Stimulated activated naive CD8-positive, alpha-beta T cell treated with anti-CD3 and anti-CD28 coated beads, Interleukin-15, Interleukin-2, amounts not matched to agents 100 ng/mL and 50 ng/mL, for 24 hours (primary cell): ENCODE data around the gene CFAP251.

Experiments
- H3K27ac Mint-ChIP-seq: one replicate; pipeline ENCODE4 v1.8.0; 2021; ENCODE audit warnings: mild to moderate bottlenecking, mixed read lengths
- H3K27me3 Mint-ChIP-seq: one replicate; pipeline ENCODE4 v1.8.0; 2021; ENCODE audit warnings: mixed read lengths
- H3K36me3 Mint-ChIP-seq: one replicate; pipeline ENCODE4 v1.8.0; 2021; ENCODE audit warnings: low read depth, mixed read lengths
- H3K4me1 Mint-ChIP-seq: one replicate; pipeline ENCODE4 v1.8.0; 2021; ENCODE audit warnings: low read depth, mixed read lengths
- H3K4me3 Mint-ChIP-seq: one replicate; pipeline ENCODE4 v1.8.0; 2021; ENCODE audit warnings: mild to moderate bottlenecking, mixed read lengths
- H3K9me3 Mint-ChIP-seq: one replicate; pipeline ENCODE4 v1.8.0; 2021; ENCODE audit warnings: mixed read lengths

The CFAP251 gene

DNA sequence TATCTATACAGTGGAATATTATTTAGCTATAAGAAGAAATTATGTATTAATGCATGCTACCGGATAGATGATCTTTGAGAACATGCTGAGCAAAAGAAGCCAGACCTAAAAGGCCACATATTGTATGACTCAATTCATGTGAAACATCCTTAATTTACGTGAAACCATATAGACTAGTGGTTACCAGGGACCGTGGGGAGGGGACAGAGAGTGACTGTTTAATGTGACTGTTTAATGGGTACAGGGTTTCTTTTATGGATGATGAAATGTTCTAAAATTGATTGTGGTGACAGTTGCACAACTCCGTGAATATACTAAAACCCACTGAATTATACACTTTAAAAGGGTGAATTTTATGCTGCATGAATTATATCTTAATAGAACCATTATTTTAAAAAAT, 94.7 kb downstream of the CFAP251 start:
- no peaks in the 10 kb centered on the region for H3K9me3 Mint-ChIP-seq
- H3K36me3 Mint-ChIP-seq = no peaks in the 10 kb centered on the region
- H3K27me3 Mint-ChIP-seq = peaks cover 6% of the 10 kb centered on the region
- no peak overlapping the region for H3K4me3 Mint-ChIP-seq
- H3K27ac Mint-ChIP-seq = no peak overlapping the region
- no peaks in the 10 kb centered on the region for H3K4me1 Mint-ChIP-seq

DNA sequence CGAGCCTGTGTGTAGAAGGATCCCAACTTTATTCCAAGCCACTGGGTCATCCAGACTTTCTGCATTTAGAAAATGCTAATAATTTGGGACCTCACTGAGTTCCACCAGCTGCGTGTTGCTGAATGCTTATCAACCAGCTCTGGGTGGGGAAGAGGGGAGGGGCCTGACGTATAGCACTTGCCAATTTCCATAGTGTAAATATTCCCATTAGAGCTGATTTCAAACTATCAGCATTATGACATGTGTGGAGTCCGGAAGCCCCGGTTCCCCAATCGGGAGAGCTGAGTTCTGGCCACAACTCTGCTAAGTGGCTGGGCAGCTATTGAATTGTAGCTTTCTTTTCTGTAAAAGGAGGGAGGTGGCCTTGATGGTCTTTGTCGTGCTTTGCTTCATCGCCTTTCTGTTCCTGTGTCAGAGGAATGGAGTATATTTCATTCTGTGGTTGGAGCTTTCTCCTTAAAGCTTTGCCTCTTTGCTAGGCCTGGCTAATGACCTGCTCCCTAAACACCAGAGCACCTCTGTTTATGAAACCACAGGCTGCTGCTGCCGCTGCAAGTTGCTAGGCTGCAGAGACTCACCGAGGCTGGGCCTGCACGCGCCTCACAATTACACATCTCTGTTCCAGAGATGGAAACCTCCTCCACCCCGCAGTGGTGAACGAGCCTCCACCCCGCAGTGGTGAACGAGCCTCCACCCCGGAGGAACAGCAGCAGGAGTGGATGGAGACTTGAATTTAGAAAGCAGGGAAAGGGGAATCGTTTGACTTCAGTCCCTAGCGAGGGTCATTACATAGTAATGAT, 95.6 kb downstream of the CFAP251 start:
- Mint-ChIP-seq H3K4me1 (no peaks in the 10 kb centered on the region), H3K9me3 (no peaks in the 10 kb centered on the region), H3K27me3 (peaks cover 6% of the 10 kb centered on the region), H3K27ac (no peak overlapping the region), H3K36me3 (no peaks in the 10 kb centered on the region), H3K4me3 (no peak overlapping the region)

DNA sequence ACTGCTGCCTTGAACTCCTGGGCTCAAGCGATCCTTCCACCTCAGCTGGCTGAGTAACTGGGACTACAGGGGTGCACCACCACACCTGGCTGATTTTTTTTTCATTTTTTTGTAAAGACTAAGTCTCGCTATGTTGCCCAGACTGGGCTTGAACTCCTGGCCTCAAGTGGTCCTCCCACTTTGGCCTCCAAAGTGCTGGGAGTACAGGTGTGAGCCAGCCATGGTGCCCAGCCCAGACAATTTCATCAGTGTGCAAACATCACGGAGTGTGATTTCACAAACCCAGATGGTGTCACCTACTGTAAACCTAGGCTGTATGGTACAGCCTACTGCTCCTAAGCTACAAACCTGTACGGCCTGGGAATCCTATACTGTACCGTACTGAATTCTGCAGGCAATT, 96.4 kb downstream of the CFAP251 start:
- no peaks in the 10 kb centered on the region for H3K4me1 Mint-ChIP-seq
- peaks cover 6% of the 10 kb centered on the region for H3K27me3 Mint-ChIP-seq

GRCh38 chr12:122018457-122018856, 100.1 kb downstream of the CFAP251 start:
- no peaks in the 10 kb centered on the region for H3K36me3 Mint-ChIP-seq
- peaks cover 13% of the 10 kb centered on the region for H3K4me1 Mint-ChIP-seq
- H3K4me3 Mint-ChIP-seq = no peak overlapping the region
- no peak overlapping the region for H3K27ac Mint-ChIP-seq
- peaks cover 12% of the 10 kb centered on the region for H3K27me3 Mint-ChIP-seq
- no peaks in the 10 kb centered on the region for H3K9me3 Mint-ChIP-seq

More for the DNA sequence above, 96.4 kb downstream of the CFAP251 start:
- Mint-ChIP-seq H3K27ac (no peak overlapping the region), H3K36me3 (no peaks in the 10 kb centered on the region), H3K4me3 (no peak overlapping the region), H3K9me3 (no peaks in the 10 kb centered on the region)

GRCh38 chr12:122018937-122019336, 100.5 kb downstream of the CFAP251 start:
- H3K27ac Mint-ChIP-seq = no peak overlapping the region
- no peaks in the 10 kb centered on the region for H3K9me3 Mint-ChIP-seq
- no peaks in the 10 kb centered on the region for H3K36me3 Mint-ChIP-seq
- no peak overlapping the region for H3K4me3 Mint-ChIP-seq
- peaks cover 12% of the 10 kb centered on the region for H3K27me3 Mint-ChIP-seq
- peaks cover 16% of the 10 kb centered on the region for H3K4me1 Mint-ChIP-seq

DNA sequence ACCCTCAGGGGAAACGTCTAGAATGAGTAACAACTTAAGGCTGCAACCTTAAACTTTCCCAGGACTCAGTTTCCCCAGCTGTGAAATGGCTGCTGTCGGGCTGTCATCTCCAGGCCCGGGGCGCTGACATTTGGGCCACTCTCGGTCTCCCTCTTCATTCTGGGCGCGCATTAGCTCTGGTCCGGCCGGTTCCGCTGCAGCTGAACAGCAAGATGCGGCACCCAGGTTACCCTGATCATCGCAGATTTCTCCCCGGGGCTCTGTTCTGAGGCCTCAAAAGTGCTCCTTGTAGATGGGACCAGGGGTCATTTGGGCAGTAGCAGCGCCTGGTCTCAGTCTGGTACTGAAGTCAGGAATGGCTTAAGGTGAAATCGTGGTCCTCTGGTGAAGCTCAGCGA, 102.4 kb downstream of the CFAP251 start:
- Mint-ChIP-seq H3K36me3 (no peaks in the 10 kb centered on the region), H3K27ac (peak overlapping the region; percentile 36), H3K4me1 (peaks cover 21% of the 10 kb centered on the region), H3K4me3 (peak overlapping the region; percentile 83), H3K9me3 (no peaks in the 10 kb centered on the region), H3K27me3 (peaks cover 12% of the 10 kb centered on the region)

- Mint-ChIP-seq H3K36me3 (no peaks in the 10 kb centered on the region), H3K4me1 (peaks cover 21% of the 10 kb centered on the region), H3K9me3 (no peaks in the 10 kb centered on the region), H3K27ac (peak overlapping the region; percentile 36), H3K4me3 (peak overlapping the region; percentile 84), H3K27me3 (peaks cover 12% of the 10 kb centered on the region)
Observed at GRCh38 chr12:122021193-122021821, 102.9 kb downstream of the CFAP251 start.

- peak within 1 kb of the TSS; percentile 84 for H3K4me3 Mint-ChIP-seq
- peaks cover 12% of the 10 kb centered on the region for H3K27me3 Mint-ChIP-seq
- H3K27ac Mint-ChIP-seq = peak within 1 kb of the TSS; percentile 36
- peaks cover 21% of the 10 kb centered on the region for H3K4me1 Mint-ChIP-seq
- no peaks in the 10 kb centered on the region for H3K9me3 Mint-ChIP-seq
- H3K36me3 Mint-ChIP-seq = no peaks in the 10 kb centered on the region
Observed at GRCh38 chr12:122021822-122022392, 103.5 kb downstream of the CFAP251 start, which contains the start of gene BCL7A. BCL7A (plus strand) TSS chr12:122021884; CDS start chr12:122022092, 208 bp downstream.

- no peaks in the 10 kb centered on the region for H3K36me3 Mint-ChIP-seq
- H3K27ac Mint-ChIP-seq = peak overlapping the region; percentile 63
- H3K27me3 Mint-ChIP-seq = peaks cover 12% of the 10 kb centered on the region
- peaks cover 21% of the 10 kb centered on the region for H3K4me1 Mint-ChIP-seq
- peak overlapping the region; percentile 84 for H3K4me3 Mint-ChIP-seq
- no peaks in the 10 kb centered on the region for H3K9me3 Mint-ChIP-seq
Observed at GRCh38 chr12:122022393-122023338, 104.3 kb downstream of the CFAP251 start.

DNA sequence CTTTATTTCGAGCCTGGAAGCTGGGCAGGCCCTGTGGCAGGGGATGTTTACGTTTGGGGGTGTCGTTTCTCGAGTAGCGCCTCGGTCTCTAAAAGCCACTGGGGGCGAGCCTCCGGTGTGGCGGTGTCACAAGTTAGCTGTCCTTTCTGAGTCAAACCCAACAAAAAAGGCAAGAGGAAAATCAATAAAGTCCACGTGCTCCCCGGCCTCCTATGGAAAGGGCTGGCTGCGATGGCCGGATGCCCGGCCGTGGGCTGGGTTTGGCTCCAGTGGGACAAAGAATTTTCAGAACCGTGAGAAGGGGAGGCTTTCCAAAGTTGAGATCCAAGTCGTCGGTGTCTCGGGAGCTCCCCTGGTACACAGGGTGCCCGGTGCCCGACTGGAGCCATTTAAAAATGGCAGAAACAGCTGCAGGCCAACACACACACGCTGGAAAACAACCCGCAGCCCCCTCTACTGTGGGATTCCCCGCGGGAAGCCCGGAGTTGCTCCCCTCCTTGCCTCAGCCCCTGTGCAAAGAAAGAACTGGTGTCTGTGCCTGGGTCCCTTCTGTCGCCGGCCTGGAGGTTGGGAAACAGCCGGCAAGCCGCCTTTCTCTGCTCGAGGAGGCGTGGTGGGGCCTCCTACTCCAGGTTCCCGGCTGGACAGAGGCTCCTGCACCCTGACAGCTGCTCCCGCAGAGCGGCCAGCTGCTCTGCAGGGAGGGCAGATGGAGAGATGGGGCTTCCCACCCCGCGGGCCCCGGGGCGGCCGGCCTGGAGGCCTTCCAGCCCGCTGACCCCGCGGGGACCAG, 105.1 kb downstream of the CFAP251 start:
- H3K27ac Mint-ChIP-seq = peak overlapping the region; percentile 63
- peaks cover 12% of the 10 kb centered on the region for H3K27me3 Mint-ChIP-seq
- peaks cover 23% of the 10 kb centered on the region for H3K4me1 Mint-ChIP-seq

DNA sequence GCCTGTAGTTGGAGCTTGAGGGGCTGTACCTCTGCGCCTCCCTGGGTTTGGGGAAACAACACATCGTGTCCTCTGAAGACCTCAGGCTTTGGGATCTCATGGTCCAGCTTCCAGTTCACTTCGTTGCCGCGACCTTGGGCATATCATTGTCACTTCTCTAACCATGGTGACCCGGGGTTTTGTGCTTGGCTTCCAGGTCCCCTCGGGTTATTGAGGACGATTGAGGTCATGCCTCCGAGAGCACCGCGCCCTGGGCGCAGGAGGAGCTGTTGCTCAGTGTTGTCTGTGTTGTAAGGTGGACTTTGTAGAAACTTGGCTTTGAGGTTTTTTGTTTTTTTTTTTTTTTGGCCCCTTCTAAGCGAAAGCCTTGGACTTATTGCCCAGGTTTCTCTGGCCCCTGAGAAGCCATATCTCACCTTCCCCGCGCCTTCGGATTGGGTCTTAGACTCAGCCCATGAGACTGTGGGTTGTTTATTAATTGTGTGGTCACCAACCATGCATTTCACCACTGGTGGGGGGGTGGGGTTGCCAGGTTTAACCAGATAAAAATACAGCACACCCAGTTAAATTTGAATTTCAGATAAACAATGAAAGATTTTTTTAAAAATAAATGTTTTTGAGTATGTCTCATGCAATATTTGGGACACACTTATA, 105.9 kb downstream of the CFAP251 start:
- Mint-ChIP-seq H3K9me3 (no peaks in the 10 kb centered on the region), H3K4me1 (peaks cover 30% of the 10 kb centered on the region), H3K4me3 (peak overlapping the region; percentile 39), H3K27ac (no peak overlapping the region), H3K36me3 (no peaks in the 10 kb centered on the region), H3K27me3 (peaks cover 16% of the 10 kb centered on the region)

More for the DNA sequence above, 105.1 kb downstream of the CFAP251 start:
- Mint-ChIP-seq H3K36me3 (no peaks in the 10 kb centered on the region), H3K4me3 (peak overlapping the region; percentile 84), H3K9me3 (no peaks in the 10 kb centered on the region)

DNA sequence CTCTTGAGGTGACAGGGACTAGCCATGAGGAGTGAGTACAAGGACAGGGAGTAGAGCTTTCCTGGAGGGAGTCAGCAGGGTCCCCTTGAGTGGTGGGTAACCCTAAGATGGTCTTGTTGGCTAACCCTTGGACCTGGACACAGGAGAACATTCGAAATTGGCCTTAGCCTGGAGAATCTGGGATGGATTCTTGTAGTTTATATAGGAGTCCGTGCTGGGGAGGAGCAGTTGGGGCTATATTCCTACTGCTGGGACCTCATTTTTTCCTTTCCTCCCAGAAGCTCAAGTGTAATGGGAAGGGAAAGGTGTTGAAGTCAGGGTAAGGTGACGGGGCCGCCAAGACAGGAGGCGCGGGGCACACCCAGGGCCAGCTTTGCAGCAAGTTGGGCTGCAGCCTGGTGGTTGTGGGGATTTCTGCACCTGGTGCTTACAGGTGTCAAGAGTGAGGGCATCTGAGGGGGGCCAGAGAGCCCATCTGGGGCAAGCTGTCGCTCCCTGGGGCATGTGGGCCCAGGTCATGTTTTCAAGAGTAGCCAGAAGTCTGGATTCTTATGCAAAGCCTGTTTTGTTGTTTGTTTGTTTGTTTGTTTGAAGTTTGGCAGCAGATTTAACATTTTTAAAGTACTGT, 108.4 kb downstream of the CFAP251 start:
- H3K4me1 Mint-ChIP-seq = peaks cover 30% of the 10 kb centered on the region
- peaks cover 8% of the 10 kb centered on the region for H3K27me3 Mint-ChIP-seq
- H3K27ac Mint-ChIP-seq = no peak overlapping the region
- no peaks in the 10 kb centered on the region for H3K9me3 Mint-ChIP-seq
- no peaks in the 10 kb centered on the region for H3K36me3 Mint-ChIP-seq
- no peak overlapping the region for H3K4me3 Mint-ChIP-seq
